Adrenal gland (tissue), 12 donors: ENCODE measurements around the gene PCED1A. TPM values are rescaled to one million over a fixed set of nuclear protein-coding genes. Genes with fewer than 3 reads are reported as not detected.

ENCODE experiments used
- DNase-seq, 7 donors: peaks; one replicate each; pipeline ENCODE4 v3.0.0-alpha.2; 2019 to 2020
- H3K27ac ChIP-seq, 5 donors: fragments of 200-600 bp; sonication (generic) in 4 of 5; 1 replicate in 3 of 5; 2 replicates in 2 of 5; pipeline versions ENCODE4 v1.5.1 to v1.8.0; 2016 to 2020; ENCODE audit warnings: mild to moderate bottlenecking in 1 of 5
- H3K27me3 ChIP-seq: fragments of 200-600 bp; 2 replicates; pipeline ENCODE4 v1.8.0; 2021
- H3K36me3 ChIP-seq, 2 donors: fragments of 200-600 bp; replicated peaks in 1 of 2; 1 replicate in 1 of 2; 2 replicates in 1 of 2; pipeline versions ENCODE4 v1.5.1 to v1.8.0; 2018 to 2022
- H3K4me1 ChIP-seq, 2 donors: fragments of 200-600 bp; replicated peaks in 1 of 2; 1 replicate in 1 of 2; 2 replicates in 1 of 2; pipeline versions ENCODE4 v1.5.1 to v1.8.0; 2018 to 2021
- H3K4me3 ChIP-seq, 4 donors: fragments of 200-600 bp; sonication (generic) in 3 of 4; one replicate each; pipeline ENCODE4 v1.5.1; 2016 to 2018
- H3K9me3 ChIP-seq, 3 donors: fragments of 200-600 bp; sonication (generic) in 1 of 3; replicated peaks in 1 of 3; 1 replicate in 2 of 3; 2 replicates in 1 of 3; pipeline versions ENCODE4 v1.5.1 to v1.8.0; 2016 to 2021
- POLR2A ChIP-seq, 2 donors: fragments of 450-650 bp; IDR thresholded peaks; one replicate each; pipeline ENCODE4 v1.6.1; 2017; ENCODE audit warnings: antibody characterized with exemption in 2 of 2, mild to moderate bottlenecking in 2 of 2, moderate library complexity in 1 of 2
- WGBS, 4 donors: extraction: QIAGEN DNeasy Blood & Tissue Kit in 2 of 4; methylation state at CpG; one replicate each; pipeline versions ENCODE4 v1.1.5 to v1.1.7; 2013 to 2017; 5-methylcytosine and 5-hydroxymethylcytosine counted together
- intact Hi-C, 2 donors: fragments of 100-400 bp; cut with DNase I; formaldehyde crosslinking; loops; one replicate each; pipeline versions ENCODE4 v1.14.1 to v1.15.0; 2022 to 2023
- polyA plus RNA-seq, 3 donors: library from polyadenylated mRNA; stranded (reverse); fragments of 200-250 nt in 2 of 3; fragments of 350-450 nt in 1 of 3; fragmentation: Illumina TruSeq in 1 of 3; extraction: RNeasy Lipid Tissue Mini Kit (QIAGEN cat#74804) in 1 of 3; gene quantifications; one replicate each; pipeline ENCODE4 v1.2.3, GENCODE V29; 2013 to 2014
- total RNA-seq, 9 donors: library from RNA; depleted of rRNA in 4 of 9; stranded (reverse); fragments of >200 nt in 4 of 9; fragments of 120-200 nt in 1 of 9; fragmentation: NEBNext Ultra II Directional in 1 of 9; extraction: Animal tissue kit (Norgen Biotek cat#: 25700) in 1 of 9; gene quantifications; one replicate each; pipeline versions ENCODE4 v1.1.0 to v1.2.4, GENCODE V29; 2013 to 2023
- TF ChIP-seq, protein P1 (sequence below), 6 experiments: fragments of 450-650 bp in 4 of 6; fragments of 200-600 bp in 2 of 6; sonication (generic) in 1 of 6; IDR thresholded peaks; 1 replicate in 5 of 6; 2 replicates in 1 of 6; pipeline versions ENCODE4 v1.5.1 to v1.8.0; 2016 to 2021; ENCODE audit warnings: antibody characterized with exemption in 6 of 6, mild to moderate bottlenecking in 2 of 6, moderate library complexity in 1 of 6
- donor health status: healthy with polysubstance abuse.
- donor health status: Bipolar disorder and iron deficiency.
- donor health status: DM: yes; HTN: yes; CAD: no.
- donor health status: DM: no; HTN: no; CAD: no.
- donor health status: DM: no; HTN: no; CAD: no.
- donor health status: DM: yes; HTN: yes; CAD: no.

PCED1A gene
- total and polyA plus RNA-seq, 12 donors = 9.6 to 244 (median 46.3) TPM

DNA sequence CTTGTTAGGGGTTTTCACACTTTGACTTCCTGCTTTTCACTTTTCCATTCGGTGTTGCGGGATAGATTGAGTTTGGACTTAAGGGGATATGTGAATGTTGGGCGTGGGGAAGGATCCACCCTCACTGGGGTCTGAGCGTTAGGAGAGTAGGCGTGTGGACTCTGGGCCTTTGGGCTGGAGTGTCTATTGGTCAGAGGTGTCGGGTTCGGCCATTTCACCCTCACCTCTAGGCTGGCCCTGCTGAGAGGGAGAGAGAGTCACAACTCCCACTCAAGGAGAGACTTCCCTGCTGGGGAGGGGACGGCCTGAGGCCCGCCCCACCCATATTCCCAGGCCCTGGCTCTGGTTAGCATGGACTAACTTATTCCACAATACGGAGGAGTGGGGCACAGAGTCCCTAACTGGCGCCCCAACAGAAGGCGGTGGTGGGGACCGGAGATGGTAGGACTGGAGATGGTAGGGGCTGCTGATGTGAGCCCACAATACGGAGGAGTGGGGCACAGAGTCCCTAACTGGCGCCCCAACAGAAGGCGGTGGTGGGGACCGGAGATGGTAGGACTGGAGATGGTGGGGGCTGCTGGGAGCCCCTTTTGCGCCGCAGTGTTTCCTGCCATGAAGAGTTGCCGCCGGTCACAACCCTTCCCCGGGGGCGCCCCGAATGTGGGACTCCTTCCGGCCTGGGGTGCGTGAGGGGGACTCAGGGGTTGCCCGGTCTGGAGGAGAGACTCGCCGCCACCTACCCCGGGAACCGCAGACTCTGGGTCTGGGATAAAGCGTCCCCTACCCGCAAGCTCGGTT, 31.4 kb upstream of the PCED1A start:
- H3K36me3 ChIP-seq = peaks cover 0 to under 1% of the 10 kb centered on the region in 2 donors
- no peaks in the 10 kb centered on the region for H3K9me3 ChIP-seq
- no peak overlapping the region for H3K27ac ChIP-seq
- DNase-seq = peak in 1 of 7 donors; percentile 30
- H3K4me1 ChIP-seq = peaks cover 3 to 50% of the 10 kb centered on the region in 2 donors
- intact Hi-C loops = loop anchor here in 1 of 2 donors (10.0 kb wide), 1 partner anchor 93 kb away; no protein-coding TSS in a partner anchor
- H3K27me3 ChIP-seq = no peaks in the 10 kb centered on the region
- peak overlapping the region in 2 of 4 donors; percentile 96 to 98 for H3K4me3 ChIP-seq
- TF ChIP-seq, protein P1, sequence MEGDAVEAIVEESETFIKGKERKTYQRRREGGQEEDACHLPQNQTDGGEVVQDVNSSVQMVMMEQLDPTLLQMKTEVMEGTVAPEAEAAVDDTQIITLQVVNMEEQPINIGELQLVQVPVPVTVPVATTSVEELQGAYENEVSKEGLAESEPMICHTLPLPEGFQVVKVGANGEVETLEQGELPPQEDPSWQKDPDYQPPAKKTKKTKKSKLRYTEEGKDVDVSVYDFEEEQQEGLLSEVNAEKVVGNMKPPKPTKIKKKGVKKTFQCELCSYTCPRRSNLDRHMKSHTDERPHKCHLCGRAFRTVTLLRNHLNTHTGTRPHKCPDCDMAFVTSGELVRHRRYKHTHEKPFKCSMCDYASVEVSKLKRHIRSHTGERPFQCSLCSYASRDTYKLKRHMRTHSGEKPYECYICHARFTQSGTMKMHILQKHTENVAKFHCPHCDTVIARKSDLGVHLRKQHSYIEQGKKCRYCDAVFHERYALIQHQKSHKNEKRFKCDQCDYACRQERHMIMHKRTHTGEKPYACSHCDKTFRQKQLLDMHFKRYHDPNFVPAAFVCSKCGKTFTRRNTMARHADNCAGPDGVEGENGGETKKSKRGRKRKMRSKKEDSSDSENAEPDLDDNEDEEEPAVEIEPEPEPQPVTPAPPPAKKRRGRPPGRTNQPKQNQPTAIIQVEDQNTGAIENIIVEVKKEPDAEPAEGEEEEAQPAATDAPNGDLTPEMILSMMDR (IDR thresholded peaks at IDR 0.05) = no peak
- no peak for TF ChIP-seq POLR2A (IDR thresholded peaks at IDR 0.05)
- 14 to 40% (median 18%) methylated on average over 15 to 34 of the region's 34 CpGs for WGBS, 4 donors

DNA sequence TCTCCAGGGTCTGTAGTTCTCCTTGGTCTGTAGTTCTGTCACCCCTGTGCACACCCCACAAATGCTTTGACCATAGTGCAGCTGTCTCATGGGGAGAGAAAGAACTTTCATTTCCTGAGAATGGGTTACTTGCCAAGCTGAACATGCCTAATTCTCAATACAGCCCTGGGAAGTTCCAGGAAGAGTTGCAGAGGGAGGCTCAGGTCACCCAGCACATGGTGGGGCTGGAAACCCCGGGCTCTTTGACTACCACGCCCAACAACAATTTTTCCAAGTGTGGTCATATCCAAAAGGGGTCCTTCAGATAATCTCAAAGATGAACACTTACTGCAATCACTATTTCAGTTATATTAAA, 30.6 kb upstream of the PCED1A start:
- Histone ChIP-seq H3K27me3 (no peaks in the 10 kb centered on the region), H3K36me3 (peaks cover 0 to 8% of the 10 kb centered on the region in 2 donors), H3K9me3 (no peaks in the 10 kb centered on the region), H3K4me1 (peaks cover 3 to 47% of the 10 kb centered on the region in 2 donors), H3K4me3 (no peak overlapping the region), H3K27ac (no peak overlapping the region)
- WGBS, 4 donors = 38 to 66% (median 59%) methylated on average over 2 of the region's 2 CpGs
- DNase-seq = no peak
- no peak for TF ChIP-seq POLR2A (IDR thresholded peaks at IDR 0.05)
- TF ChIP-seq, protein P1 (IDR thresholded peaks at IDR 0.05) = no peak
- intact Hi-C loops = loop anchor here in 1 of 2 donors (10.0 kb wide), 1 partner anchor 94 kb away; no protein-coding TSS in a partner anchor

DNA sequence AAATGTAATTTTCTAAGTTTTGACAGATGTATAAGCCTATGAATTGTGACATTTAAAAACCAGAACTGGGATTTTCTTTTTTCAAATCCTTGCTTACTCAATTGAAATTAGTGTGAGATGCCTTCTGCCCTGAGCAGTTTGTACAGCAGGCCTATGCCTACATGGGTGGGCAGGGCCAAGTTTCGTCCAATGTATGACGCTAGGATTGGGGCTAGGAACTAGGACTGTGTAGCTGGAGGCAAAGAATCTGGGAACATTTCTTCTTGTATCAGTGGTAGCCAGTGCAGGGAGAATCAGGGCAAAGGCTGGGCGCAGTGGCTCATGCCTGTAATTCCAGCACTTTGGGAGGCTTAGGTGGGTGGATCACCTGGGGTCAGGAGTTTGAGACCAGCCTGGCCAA, 28.9 kb upstream of the PCED1A start:
- DNase-seq = no peak
- Histone ChIP-seq H3K9me3 (no peaks in the 10 kb centered on the region), H3K4me3 (no peak overlapping the region), H3K4me1 (peaks cover 3 to 33% of the 10 kb centered on the region in 2 donors), H3K27me3 (no peaks in the 10 kb centered on the region), H3K36me3 (peaks cover 0 to 25% of the 10 kb centered on the region in 2 donors), H3K27ac (no peak overlapping the region)
- TF ChIP-seq, protein P1 (IDR thresholded peaks at IDR 0.05) = no peak
- no peak for TF ChIP-seq POLR2A (IDR thresholded peaks at IDR 0.05)
- 87 to 93% (median 88%) methylated on average over 3 of the region's 3 CpGs for WGBS, 4 donors
- intact Hi-C loops = loop anchor here in 1 of 2 donors (10.0 kb wide), 1 partner anchor 125 kb away; no protein-coding TSS in a partner anchor

DNA sequence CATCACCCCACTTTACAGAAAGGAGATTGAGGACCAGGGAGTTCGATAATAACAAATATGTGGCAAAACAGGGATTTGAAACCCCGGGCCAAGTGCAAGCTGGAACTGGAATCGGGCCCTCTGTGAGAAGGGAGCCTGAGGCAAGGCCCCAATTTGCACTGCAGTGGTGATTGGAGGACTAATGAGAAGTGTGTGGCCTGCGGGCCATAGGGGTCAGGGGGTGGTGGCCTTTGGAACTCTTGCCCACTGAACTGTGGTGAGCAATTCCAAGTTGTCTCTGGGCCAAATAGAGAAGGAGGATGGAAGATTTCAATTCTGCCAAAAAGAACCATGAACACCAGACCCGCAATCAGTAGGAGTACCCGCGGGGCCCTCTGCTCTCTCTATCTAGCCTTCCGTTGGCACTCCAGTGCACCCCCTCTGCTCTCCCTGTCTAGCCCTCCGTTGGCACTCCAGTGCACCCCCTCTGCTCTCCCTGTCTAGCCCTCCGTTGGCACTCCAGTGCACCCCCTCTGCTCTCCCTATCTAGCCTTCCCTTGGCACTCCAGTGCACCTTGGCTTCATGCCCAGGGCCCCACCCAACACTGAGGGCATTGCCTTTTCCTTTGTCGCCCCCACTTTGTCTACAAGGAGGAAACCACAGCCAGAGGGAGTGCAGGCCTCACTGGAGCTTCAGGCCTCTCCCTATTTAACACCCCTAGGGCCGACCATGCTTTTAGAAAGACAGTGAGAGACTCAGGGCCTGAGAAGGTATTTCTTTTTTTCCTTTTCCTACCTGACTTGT, 26.8 kb upstream of the PCED1A start:
- peaks cover 0 to 21% of the 10 kb centered on the region in 2 donors for H3K4me1 ChIP-seq
- H3K9me3 ChIP-seq = no peaks in the 10 kb centered on the region
- H3K36me3 ChIP-seq = peaks cover 0 to 38% of the 10 kb centered on the region in 2 donors
- DNase-seq = no peak
- intact Hi-C loops = loop anchor here in 1 of 2 donors (10.0 kb wide), 1 partner anchor 128 kb away; no protein-coding TSS in a partner anchor
- H3K27me3 ChIP-seq = no peaks in the 10 kb centered on the region
- 75 to 91% (median 79%) methylated on average over 12 of the region's 12 CpGs for WGBS, 4 donors
- H3K4me3 ChIP-seq = no peak overlapping the region
- H3K27ac ChIP-seq = no peak overlapping the region
- TF ChIP-seq POLR2A (IDR thresholded peaks at IDR 0.05) = no peak
- TF ChIP-seq, protein P1 (IDR thresholded peaks at IDR 0.05) = no peak
